GM21723 (cell line): ENCODE data around the gene MAPKBP1.

Experiments
- ATAC-seq: cut with Tn5 transposase; IDR thresholded peaks from one replicate; pipeline ENCODE4 v1.9.1; 2021; ENCODE audit warnings: mild to moderate bottlenecking, moderate library complexity; ENCODE audit not compliant: unreplicated experiment

Gene MAPKBP1

DNA sequence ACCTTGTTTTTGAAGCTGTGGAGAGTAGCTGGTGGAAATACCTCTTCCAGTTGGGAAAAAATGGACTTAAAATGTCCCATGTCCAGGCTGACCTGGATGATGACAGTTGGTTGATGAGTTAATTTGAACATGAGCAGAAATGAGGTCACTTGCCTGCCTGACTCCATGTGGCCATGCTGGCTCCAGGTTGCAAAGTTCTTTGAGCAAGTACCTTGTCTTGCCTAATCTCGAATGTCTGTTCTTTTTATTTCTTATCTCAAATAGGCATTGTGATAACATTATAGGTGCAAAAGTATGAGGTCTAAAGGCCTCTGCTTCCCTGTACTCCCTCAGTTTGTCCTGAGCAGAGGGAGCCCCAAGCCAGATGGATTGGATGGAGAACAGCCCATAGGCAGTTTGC, 9.0 kb downstream of the MAPKBP1 start:
- no peak for ATAC-seq

DNA sequence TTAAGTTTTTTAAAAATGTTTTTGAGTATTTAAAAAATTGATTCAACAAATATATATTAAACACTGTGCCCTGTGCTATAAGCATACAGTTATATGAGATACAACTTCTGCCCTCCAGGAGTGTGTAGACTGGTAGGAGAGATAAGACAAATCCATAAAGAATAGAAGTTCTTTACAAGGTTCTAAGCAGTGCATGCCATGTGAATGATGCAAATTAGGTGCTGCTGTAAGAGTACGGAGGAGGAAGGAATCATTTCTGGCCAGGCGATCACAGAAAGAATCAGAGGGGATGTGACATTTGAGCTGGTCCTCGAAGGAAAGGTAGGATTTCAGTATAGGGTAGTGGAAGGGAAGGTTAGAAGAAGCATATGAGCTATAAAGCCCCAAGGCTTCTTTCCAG, 14.0 kb downstream of the MAPKBP1 start:
- ATAC-seq: no peak

DNA sequence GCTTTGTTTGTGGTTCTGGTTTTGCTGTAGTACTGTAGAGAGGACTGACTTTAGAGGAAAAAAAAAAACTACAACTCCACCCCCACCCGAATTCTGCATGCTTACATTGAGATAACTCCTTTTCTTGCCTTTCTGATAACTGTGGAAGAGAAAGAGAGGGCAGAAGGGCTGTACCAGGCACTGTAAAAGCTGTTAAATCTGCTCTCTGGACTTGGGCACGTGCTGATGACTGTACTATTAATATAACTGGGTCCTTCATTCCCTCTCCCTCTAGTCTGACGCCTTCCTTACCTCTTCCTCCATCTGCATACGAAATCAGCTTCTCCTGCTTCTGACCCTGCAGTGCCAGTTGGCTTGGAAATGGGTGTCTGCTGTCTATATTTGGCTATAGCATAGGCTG, 15.0 kb downstream of the MAPKBP1 start:
- ATAC-seq: no peak

DNA sequence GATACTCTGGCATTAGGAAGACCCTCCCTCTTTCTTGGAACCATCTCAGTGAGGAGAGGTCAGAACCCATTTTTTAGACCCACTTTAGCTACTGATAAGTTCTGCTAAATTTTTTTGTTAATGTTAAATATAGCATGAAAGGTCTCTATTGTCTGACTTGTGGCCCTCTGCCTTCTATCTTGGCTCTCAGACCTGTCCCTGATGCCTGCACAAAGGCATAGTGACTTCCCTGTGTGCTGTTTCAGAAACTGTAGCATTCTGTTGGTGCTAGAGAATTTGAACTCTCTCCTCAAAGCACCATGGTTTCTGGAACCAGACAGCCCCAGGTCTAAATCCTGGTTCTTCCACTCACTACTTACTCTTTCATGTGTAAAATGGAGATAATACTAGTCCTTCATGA, 15.4 kb downstream of the MAPKBP1 start:
- ATAC-seq: no peak

DNA sequence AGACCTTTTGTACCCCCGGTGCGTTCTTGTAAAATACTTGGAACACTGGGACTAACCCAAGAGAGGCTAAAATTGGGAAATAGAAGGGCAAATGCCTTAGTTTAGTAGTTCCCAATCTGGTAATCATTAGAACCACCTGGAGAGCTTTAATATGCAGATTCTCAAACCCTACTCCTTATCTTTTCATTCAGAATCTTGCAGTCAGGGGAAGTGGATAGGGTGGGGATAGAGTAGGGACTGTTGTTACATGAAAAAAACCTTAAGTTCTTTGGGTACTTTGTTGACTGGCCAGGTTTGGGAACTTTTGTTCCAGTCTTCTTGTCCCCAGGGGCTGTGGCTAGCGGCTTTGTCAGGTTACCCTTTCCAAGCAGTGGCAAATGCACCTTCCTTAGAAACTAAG, 15.9 kb downstream of the MAPKBP1 start:
- no peak for ATAC-seq

DNA sequence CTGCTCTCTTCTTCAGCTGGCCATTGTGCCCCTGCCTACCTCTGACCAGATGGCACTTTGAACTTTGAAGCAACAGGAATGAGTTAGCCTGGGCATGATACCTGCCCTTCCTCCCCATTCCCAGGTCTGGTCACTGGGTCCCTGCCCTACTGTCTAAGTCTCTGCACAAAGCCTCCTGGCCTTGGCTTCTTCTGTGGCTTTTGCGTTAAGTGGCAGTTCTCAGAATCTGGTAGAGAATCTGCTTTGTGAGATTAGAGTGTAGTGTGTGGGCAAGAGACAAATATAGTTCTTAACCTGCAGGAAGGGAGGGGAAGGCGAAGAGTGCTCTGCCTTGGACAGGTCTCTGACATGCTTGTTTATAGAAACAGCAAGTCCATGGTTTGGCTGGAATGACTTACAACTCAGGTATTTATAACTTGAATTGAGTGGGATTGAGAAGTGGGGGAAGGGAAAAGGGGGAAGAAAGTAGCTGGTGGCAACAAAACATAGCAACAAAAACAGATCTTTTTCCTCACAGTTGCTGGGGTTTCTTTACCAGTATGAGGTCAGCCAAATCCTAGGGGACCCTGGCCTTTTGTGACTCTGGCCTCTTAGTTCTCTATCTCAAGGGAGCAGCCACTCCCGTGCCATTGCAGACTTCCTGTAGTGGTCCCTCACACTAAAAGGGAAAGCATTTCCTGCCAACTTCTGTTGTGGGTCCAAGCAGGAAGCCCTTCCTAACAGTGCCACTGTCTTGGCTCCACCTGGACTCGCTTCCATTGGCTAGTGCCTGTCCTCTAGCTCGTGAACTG, 16.7 kb downstream of the MAPKBP1 start:
- ATAC-seq: no peak

DNA sequence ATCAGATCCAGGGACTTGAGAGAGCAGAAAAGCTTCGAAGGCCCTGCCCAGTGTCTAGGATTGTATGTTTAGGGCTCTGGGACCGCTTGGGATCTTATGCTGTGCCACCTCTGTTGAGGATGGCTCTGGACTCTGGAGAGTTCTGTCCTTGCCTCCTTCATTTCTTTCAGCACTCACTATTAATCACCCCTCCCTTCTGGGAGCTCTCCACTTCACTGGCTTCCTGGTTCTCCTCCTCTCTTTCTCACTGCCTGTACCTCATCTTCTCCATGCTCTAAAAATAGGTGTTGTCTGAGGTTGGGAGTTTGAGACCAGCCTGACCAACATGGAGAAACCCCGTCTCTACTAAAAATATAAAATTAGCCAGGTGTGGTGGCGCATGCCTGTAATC, 17.3 kb downstream of the MAPKBP1 start:
- no peak for ATAC-seq

DNA sequence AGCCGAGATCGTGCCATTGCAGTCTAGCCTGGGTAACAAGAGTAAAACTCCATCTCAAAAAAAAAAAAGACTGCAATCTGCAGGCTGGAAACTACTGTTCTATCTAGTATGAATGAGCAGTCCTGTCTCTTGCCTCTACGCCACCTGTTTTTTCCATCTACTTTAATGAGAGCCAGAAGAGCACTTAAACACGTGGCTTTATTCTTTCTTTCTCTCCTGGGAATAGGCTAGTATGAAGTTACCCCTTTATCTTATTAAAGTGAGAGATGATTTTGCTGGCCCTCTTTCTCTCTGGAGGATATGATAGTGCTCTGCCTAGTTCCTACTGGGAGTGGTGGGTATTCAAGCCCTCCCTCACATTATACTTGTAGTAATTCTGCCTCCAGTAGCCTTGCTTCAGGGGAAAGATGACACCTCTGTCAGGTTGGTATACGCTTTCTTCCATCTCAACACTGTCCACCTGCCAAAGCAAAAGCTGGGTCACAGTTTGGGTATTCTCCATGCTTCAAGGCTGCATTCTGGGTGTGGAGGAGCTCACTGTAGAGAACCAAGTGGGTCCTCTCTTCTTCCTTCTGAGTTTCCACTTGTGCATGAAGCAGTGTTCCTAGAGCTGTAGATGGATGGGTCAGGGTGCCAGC, 17.8 kb downstream of the MAPKBP1 start:
- no peak for ATAC-seq

DNA sequence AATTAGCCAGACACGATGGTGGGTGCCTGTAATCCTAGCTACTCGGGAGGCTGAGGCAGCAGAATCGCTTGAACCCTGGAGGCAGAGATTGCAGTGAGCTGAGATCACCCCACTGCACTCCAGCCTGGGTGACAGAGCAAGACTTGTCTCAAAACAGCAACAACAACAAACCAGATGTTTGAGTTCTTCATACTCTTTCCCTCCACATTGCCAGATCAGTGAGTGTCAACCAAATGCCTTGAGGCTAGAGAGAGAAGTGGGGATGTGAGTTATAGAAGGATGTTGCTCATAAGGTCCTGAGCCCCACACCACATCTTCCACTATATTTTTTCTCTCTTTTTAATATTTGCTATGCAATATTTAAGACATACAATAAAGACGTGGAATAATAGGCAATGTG, 19.8 kb downstream of the MAPKBP1 start:
- ATAC-seq: no peak

DNA sequence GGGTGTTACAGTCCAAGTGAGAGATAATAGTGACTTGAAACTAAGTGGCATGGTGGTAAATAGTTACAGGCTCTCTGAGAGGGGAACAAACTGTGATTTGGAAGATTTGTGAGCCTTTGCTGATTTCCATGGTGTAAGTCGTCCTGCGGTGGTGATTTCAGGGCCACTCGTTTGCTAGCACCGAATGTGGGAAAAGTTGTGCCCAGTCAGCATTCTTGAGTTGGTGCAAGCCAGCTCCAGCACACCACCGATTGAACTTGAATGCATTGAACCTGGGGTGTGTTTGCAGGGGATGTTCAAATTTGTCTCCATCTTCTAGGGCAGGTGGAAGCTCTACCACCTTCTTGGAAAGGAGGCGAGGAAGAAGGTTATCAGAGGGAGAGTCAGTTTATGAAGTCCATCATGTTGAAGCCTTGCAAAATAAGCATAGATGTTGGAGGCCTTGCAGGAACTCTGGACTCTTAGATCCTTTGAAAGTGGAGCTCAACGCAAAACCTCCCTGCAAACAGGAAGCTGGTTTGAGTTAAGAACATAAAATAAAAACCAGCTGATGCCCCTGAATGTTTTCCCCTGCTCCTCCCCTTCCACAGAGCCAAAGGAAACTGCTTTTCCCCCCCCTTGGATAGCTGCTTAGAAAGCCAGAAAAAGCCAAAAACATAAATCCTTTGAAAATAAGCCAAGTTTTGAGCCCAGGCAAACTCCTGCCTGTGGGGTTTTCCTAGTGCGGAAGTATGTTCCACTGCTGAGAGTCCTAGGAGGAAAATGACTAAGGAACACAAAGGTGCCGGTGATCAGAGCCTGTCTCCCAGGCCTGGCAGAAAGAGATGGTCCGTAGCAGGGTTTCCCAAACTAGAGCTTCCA, 21.9 kb downstream of the MAPKBP1 start:
- no peak for ATAC-seq

DNA sequence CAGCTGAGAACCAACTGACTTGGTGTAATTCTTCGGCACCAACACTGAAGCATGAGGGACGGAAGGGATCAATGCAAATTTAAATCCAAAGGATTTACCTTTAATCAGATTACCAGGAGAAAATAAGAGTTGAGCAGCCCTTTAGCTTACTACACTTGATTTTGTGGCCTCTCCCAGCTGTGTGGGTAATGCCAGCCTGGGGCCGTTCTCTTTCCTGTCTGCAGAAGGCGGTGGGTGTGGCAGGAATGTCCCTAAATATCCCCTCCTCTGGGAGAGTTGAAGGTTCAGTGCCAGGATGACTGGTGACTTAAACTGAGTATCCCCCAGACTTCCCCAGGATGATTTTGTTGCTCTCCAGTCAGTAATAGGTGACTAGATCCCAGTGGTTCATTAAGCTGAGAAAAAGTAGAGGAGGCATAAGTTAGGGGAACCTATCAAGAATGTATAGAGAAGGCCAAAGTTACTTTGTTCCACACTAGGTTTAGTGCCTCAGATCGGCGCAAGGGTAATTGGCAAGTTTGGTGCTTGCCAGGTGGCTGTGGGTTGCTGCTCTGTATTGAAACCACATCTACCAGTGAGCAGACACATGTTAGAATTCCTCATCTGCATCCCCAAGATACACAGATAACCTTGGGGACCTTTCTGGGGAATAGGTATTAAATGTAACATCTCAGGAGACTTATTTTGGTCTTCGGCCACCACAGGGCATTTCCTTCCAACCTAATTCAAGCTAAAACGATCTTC, 23.1 kb downstream of the MAPKBP1 start:
- no peak for ATAC-seq

DNA sequence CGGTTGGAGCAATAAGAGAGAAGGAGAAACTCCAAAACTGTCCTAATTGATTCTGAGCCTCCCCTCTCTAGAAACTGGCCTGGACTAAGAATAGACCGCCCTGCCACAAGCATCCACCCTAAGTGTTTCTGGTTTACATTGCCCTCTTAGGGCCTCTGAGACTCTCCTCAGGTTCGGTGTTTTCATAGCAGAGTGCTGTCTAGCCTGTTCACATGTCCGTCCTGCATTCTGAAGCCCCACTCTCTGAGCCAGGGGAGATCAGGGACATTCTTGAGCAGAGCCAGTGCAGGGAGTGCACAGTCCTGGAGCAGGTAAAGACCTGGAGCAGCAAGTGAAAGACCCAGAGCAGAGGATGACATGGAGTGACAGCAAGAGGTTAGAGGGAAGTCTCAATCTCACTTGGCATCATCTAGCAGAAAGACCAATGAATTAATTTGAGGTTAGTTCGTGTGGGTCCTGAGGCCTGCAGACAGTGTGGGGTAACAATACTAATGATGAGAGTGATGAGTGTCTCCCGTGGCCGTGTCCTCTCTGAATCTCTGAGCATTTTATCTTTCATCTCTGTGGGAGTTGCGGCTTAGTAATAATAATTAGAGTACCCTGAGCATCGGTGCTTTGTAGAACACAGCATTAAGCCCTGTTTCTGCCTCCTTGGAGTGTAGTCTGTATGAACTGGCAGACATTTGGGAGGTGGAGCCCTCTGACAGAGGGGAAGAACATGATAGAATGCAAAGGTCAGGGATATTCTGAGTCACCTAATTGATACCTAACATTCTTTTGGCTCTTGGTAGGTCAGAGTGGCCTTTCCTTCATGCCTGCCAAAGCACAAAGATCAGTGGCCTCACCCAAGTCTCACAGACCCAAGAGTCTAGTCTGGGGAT, 24.6 kb downstream of the MAPKBP1 start:
- no peak for ATAC-seq

DNA sequence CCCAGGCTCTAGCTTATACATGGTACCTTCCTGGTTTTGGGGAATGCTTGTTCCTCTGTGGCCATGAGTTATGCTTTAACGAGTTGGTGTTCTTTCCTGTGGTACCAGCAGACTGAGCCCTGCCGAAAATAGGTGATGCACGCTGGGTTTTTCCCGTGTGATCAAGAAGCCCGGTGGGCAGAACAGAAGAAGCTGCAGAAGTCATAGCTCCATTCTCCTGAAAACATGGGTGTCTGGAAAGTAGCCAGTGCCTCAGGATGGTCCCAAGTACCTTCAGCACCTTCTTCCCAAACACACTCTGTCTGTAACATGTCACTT, 25.2 kb downstream of the MAPKBP1 start:
- ATAC-seq: no peak

DNA sequence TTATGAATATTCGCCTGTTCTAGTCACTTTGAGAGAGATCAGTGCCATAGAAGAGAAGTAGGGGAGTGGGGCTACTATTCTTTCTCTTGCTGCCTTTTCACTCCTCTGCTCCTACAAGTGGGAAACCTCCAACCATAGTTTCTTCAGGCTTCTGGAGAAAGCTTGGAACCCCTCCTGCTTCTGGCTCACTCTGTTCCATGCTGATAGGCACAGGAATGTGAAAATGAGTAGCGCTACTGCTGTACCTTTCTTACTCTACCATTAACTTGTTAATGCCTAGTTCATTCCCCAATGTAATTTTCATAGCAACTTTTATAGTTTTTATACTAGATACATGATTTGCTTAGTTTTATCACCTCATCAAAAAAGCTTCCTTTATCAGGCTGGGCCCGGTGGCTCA, 26.9 kb downstream of the MAPKBP1 start:
- ATAC-seq: no peak

DNA sequence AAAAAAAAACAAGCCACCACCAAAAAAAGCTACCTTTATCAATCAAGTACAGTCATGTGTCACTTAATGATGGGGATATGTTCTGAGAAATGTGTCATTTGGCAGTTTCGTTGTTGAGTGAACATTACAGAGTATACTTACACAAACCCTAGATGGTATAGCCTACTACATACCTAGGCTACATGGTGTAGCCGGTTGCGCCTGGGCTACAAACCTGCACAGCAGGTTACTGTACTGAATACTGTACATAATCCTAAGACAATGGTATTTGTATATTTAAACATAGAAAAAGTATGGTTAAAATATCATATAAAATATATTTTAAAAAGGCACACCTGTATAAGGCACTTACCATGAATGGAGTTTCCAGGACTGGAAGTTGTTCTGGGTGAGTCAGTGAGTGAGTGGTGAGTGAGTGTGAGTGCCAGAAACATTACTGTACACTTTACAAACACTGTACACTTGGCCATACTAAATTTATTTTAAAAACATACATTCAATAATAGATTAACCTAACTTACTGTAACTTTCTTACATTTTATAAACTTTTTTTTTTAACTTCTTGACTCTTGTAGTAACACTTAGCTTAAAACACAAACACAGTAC, 27.7 kb downstream of the MAPKBP1 start:
- ATAC-seq: no peak

DNA sequence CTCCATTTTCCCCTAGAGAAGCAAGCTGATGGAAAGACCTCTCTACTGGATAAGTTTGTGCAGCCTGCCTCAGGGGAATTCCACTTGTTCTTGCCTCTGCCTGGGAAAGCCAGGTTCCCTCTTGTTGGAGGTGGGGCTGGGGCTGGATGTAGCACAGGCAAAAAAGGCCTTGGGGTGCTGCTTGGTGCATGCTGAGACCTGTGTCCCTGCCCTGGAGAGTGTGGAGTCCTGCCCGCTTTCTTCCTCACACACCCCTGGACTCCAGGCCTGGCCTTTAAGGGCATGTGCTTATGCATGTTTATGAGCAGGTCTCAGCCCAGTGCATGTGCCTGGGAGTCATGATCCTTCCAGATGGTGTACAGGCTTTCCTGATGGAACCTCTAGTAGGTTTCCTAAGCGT, 30.1 kb downstream of the MAPKBP1 start:
- no peak for ATAC-seq

DNA sequence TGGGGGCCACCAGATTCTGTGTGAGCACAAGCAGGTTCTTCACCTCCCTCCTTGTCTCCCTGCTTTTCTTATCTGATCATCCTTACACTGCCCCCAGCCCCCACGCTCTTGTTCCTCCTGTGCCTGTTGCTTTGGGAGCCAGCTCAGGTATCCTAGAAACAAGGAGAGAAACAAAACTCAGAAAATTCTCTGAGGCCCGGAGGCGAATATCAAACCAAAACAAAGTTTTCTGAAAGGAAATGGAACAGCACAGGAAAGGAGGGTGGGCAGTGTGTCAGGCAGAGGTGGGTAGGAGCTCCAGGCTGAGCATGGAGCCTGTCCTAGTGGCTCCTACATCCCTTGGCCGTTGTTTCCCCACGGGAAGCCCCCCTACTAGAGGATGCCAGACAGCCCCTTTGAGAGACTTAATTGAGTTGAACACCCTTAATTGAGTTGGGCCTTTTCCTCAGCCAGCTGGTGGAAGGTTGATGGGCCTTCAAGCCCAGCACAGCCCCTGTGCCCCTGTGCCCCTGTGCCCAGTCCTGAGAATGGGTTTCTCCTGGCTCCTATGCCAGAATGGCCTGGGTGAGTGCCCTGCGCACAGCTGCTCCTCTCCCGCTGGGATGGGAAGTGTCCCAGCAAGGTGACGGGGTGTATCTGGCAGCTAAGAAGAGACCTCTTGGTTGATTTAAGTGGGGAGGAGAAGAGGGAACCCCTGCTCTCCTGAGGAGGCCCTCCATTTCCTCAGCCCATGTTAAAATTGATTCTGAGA, 30.8 kb downstream of the MAPKBP1 start:
- no peak for ATAC-seq

DNA sequence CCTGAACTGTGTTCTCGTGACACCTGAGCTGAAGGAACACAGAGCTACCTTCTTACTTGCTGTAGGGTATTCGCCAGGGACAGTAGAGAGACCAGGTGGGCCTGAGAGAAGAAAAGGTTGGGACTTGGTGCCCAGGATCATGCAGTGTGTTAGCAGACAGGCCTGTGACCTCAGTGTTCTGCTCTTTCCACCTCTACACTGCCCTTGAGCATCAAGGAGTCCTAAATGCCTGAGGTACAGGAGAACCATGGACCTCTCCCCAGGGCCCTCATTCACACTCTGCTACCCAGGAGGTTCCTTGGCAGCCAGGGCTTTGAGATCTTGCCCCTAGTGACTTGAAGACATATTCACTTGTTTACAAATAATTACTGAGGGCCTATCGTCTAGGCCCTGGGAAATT, 31.4 kb downstream of the MAPKBP1 start:
- no peak for ATAC-seq
